Activated effector memory CD4-positive, alpha-beta T cell treated with Interleukin-2 at 50 U/mL for 16 hours (primary cell): ENCODE results near the gene TMEM140.
"Not testable (repeated sequence)": the region's sequence is repeated elsewhere in the genome, so short reads cannot be mapped to it uniquely, and the experiment has no call there.

Source experiments
- DNase-seq: peaks from one replicate; pipeline ENCODE4 v3.0.0-alpha.2; 2020

Gene TMEM140

GRCh38 chr7:135197343-135197742 is 49.5 kb downstream of the TMEM140 start:
- no peak for DNase-seq

GRCh38 chr7:135197906-135198655 is 50.2 kb downstream of the TMEM140 start:
- DNase-seq, result no peak

GRCh38 chr7:135199439-135199838 is 51.6 kb downstream of the TMEM140 start:
- DNase-seq, result no peak

- DNase-seq, result no peak
These were observed 53.0 kb downstream of the TMEM140 start for GRCh38 chr7:135200821-135201331.

GRCh38 chr7:135201350-135201749 is 53.5 kb downstream of the TMEM140 start:
- no peak for DNase-seq

- no peak for DNase-seq
These were observed 56.5 kb downstream of the TMEM140 start for GRCh38 chr7:135204341-135204749.

GRCh38 chr7:135204876-135205275 is 57.0 kb downstream of the TMEM140 start:
- no peak for DNase-seq

GRCh38 chr7:135205850-135206249 is 58.0 kb downstream of the TMEM140 start:
- DNase-seq, result no peak

- DNase-seq, result no peak
These were observed 59.1 kb downstream of the TMEM140 start for GRCh38 chr7:135206941-135207391.

- DNase-seq, result no peak
These were observed 59.7 kb downstream of the TMEM140 start for GRCh38 chr7:135207406-135208101.

- DNase-seq, result no peak
These were observed 60.4 kb downstream of the TMEM140 start for GRCh38 chr7:135208102-135208793.

GRCh38 chr7:135209225-135209834 is 61.5 kb downstream of the TMEM140 start:
- no peak for DNase-seq

- DNase-seq, result no peak
These were observed 63.0 kb downstream of the TMEM140 start for GRCh38 chr7:135210888-135211178.

- DNase-seq, result peak; percentile 96
These were observed 63.5 kb downstream of the TMEM140 start, which contains the start of gene WDR91 for GRCh38 chr7:135211179-135211945. Gene WDR91, minus strand, starts transcription at chr7:135211526. Its CDS starts 24 bp downstream, at chr7:135211502.

- DNase-seq, result not testable (repeated sequence)
These were observed 64.2 kb downstream of the TMEM140 start for GRCh38 chr7:135211946-135212685.

GRCh38 chr7:135213831-135214230 is 66.0 kb downstream of the TMEM140 start:
- DNase-seq, result no peak

GRCh38 chr7:135215180-135215579 is 67.3 kb downstream of the TMEM140 start:
- DNase-seq, result no peak

- no peak for DNase-seq
These were observed 67.8 kb downstream of the TMEM140 start for GRCh38 chr7:135215698-135216097.
